22Rv1 (cell line): ENCODE results near the gene EME2.

Source experiments
- CTCF ChIP-seq: fragments of 450-650 bp; IDR thresholded peaks from 2 replicates; pipeline ENCODE4 v1.5.1; 2017; ENCODE audit warnings: mild to moderate bottlenecking
- ZFX ChIP-seq: fragments of 450-650 bp; IDR thresholded peaks from 2 replicates; pipeline ENCODE4 v1.6.1; 2017; ENCODE audit warnings: antibody characterized with exemption, borderline replicate concordance

- TF ChIP-seq CTCF (no peak), ZFX (no peak)
Measured at GRCh38 chr16:1732071-1732470, 40.5 kb upstream of the EME2 start.
